ENCODE results near the gene FKBP15. TPM values are rescaled to one million over a fixed set of nuclear protein-coding genes. Genes with fewer than 3 reads are reported as not detected.
"Not testable (repeated sequence)": the region's sequence is repeated elsewhere in the genome, so short reads cannot be mapped to it uniquely, and the experiment has no call there.

Gene FKBP15
- total RNA-seq, 1 donor from 2014 or later, result 18.2 TPM

GRCh38 chr9:113244556-113244955, 23.5 kb upstream of the FKBP15 start:
- Mint-ChIP-seq H3K36me3 (ENCODE audit: unreplicated experiment) (no peaks in the 10 kb centered on the region), H3K4me1 (ENCODE audit: low read depth, unreplicated experiment) (no peaks in the 10 kb centered on the region), H3K4me3 (ENCODE audit: unreplicated experiment) (no peak overlapping the region), H3K9me3 (ENCODE audit: unreplicated experiment) (no peaks in the 10 kb centered on the region), H3K27ac (ENCODE audit: unreplicated experiment) (no peak overlapping the region), H3K27me3 (ENCODE audit: unreplicated experiment) (no peaks in the 10 kb centered on the region)
- TF ChIP-seq, protein P1, sequence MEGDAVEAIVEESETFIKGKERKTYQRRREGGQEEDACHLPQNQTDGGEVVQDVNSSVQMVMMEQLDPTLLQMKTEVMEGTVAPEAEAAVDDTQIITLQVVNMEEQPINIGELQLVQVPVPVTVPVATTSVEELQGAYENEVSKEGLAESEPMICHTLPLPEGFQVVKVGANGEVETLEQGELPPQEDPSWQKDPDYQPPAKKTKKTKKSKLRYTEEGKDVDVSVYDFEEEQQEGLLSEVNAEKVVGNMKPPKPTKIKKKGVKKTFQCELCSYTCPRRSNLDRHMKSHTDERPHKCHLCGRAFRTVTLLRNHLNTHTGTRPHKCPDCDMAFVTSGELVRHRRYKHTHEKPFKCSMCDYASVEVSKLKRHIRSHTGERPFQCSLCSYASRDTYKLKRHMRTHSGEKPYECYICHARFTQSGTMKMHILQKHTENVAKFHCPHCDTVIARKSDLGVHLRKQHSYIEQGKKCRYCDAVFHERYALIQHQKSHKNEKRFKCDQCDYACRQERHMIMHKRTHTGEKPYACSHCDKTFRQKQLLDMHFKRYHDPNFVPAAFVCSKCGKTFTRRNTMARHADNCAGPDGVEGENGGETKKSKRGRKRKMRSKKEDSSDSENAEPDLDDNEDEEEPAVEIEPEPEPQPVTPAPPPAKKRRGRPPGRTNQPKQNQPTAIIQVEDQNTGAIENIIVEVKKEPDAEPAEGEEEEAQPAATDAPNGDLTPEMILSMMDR (IDR thresholded peaks at IDR 0.05; ENCODE audit: partially characterized antibody, unreplicated experiment), result no peak
- no peak for DNase-seq

- no peak overlapping the region for H3K27ac Mint-ChIP-seq (ENCODE audit: unreplicated experiment)
- H3K36me3 Mint-ChIP-seq (ENCODE audit: unreplicated experiment), result no peaks in the 10 kb centered on the region
- no peaks in the 10 kb centered on the region for H3K9me3 Mint-ChIP-seq (ENCODE audit: unreplicated experiment)
- no peaks in the 10 kb centered on the region for H3K4me1 Mint-ChIP-seq (ENCODE audit: low read depth, unreplicated experiment)
- no peak overlapping the region for H3K4me3 Mint-ChIP-seq (ENCODE audit: unreplicated experiment)
- DNase-seq, result no peak
- H3K27me3 Mint-ChIP-seq (ENCODE audit: unreplicated experiment), result no peaks in the 10 kb centered on the region
- TF ChIP-seq, protein P1 (IDR thresholded peaks at IDR 0.05; ENCODE audit: partially characterized antibody, unreplicated experiment), result no peak
These were observed 20.1 kb upstream of the FKBP15 start for GRCh38 chr9:113241161-113241560.

DNA sequence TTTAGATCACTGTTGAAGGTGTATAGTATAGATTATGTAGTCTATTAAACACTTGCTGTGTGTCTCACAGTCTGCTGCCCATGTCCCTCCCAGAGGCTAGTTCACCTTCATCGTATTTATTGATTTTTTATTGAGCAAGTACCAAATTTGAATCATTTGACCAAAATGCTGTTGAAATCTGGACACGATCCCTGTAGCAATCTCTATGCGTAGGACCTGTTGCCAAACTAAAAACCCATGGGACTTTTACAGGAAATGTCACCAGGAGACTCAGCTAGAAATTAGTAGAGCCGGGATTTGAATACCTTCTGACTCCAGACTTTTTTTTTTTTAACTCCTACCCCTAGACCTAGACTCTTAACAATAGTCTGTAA, 17.8 kb upstream of the FKBP15 start:
- Mint-ChIP-seq H3K27ac (ENCODE audit: unreplicated experiment) (no peak overlapping the region), H3K27me3 (ENCODE audit: unreplicated experiment) (no peaks in the 10 kb centered on the region), H3K9me3 (ENCODE audit: unreplicated experiment) (peaks cover 2% of the 10 kb centered on the region), H3K4me1 (ENCODE audit: low read depth, unreplicated experiment) (no peaks in the 10 kb centered on the region), H3K36me3 (ENCODE audit: unreplicated experiment) (no peaks in the 10 kb centered on the region), H3K4me3 (ENCODE audit: unreplicated experiment) (no peak overlapping the region)
- DNase-seq, result no peak
- TF ChIP-seq, protein P1 (IDR thresholded peaks at IDR 0.05; ENCODE audit: partially characterized antibody, unreplicated experiment), result no peak

- Mint-ChIP-seq H3K36me3 (ENCODE audit: unreplicated experiment) (no peaks in the 10 kb centered on the region), H3K27ac (ENCODE audit: unreplicated experiment) (no peak overlapping the region), H3K4me1 (ENCODE audit: low read depth, unreplicated experiment) (no peaks in the 10 kb centered on the region), H3K27me3 (ENCODE audit: unreplicated experiment) (no peaks in the 10 kb centered on the region), H3K9me3 (ENCODE audit: unreplicated experiment) (peaks cover 2% of the 10 kb centered on the region), H3K4me3 (ENCODE audit: unreplicated experiment) (no peak overlapping the region)
- TF ChIP-seq, protein P1 (IDR thresholded peaks at IDR 0.05; ENCODE audit: partially characterized antibody, unreplicated experiment), result no peak
- DNase-seq, result no peak
These were observed 17.3 kb upstream of the FKBP15 start for GRCh38 chr9:113238202-113238858.

- TF ChIP-seq, protein P1 (IDR thresholded peaks at IDR 0.05; ENCODE audit: partially characterized antibody, unreplicated experiment), result no peak
- Mint-ChIP-seq H3K27ac (ENCODE audit: unreplicated experiment) (no peak overlapping the region), H3K4me3 (ENCODE audit: unreplicated experiment) (no peak overlapping the region), H3K27me3 (ENCODE audit: unreplicated experiment) (no peaks in the 10 kb centered on the region), H3K36me3 (ENCODE audit: unreplicated experiment) (no peaks in the 10 kb centered on the region), H3K4me1 (ENCODE audit: low read depth, unreplicated experiment) (no peaks in the 10 kb centered on the region), H3K9me3 (ENCODE audit: unreplicated experiment) (peaks cover 2% of the 10 kb centered on the region)
- no peak for DNase-seq
These were observed 15.9 kb upstream of the FKBP15 start for GRCh38 chr9:113237026-113237425.

DNA sequence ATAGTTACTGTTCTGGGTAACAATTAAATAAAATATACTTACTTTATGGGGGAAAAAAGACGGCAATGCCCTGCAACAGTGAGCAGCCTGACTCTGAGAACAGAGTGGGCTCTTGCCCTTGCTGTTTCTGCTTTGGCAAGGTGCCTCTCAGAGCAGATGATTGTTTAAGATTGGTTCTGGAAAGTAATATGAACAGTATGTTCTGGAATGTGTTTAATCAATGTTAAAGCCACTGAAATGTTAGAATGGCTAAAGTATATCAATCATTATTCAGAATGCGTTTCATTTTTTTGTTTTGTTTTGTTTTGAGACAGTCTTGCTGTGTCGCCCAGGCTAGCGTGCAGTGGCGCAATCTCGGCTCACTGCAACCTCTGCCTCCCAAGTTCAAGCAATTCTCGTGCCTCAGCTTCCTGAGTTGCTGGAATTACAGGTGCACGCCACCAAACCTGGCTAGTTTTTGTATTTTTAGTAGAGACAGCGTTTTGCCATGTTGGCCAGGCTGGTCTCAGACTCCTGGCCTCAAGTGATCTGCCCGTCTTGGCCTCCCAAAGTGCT, 14.7 kb upstream of the FKBP15 start:
- H3K27ac Mint-ChIP-seq (ENCODE audit: unreplicated experiment); H3K4me1 Mint-ChIP-seq (ENCODE audit: low read depth, unreplicated experiment); H3K9me3 Mint-ChIP-seq (ENCODE audit: unreplicated experiment); H3K27me3 Mint-ChIP-seq (ENCODE audit: unreplicated experiment); DNase-seq; H3K36me3 Mint-ChIP-seq (ENCODE audit: unreplicated experiment); H3K4me3 Mint-ChIP-seq (ENCODE audit: unreplicated experiment): not testable (repeated sequence)
